GM23338 (cell line): ENCODE data around the gene SLC25A41. TPM values are rescaled to one million over a fixed set of nuclear protein-coding genes. Genes with fewer than 3 reads are reported as not detected.

Experiments used
- ATAC-seq: fragments of 200-7000 bp; cut with Tn5 transposase; 3 replicates; pipeline ENCODE4 v1.9.1; 2020
- DNase-seq: peaks from one replicate; pipeline ENCODE4 v3.0.0-alpha.2; 2015; ENCODE audit warnings: low spot score
- H2AFZ ChIP-seq: fragments of 200-600 bp; sonication (generic); 2 replicates; pipeline ENCODE4 v1.8.0; 2016; ENCODE audit warnings: antibody characterized with exemption, mild to moderate bottlenecking, moderate library complexity
- H3F3A ChIP-seq: fragments of 200-600 bp; sonication (generic); replicated peaks from 2 replicates; pipeline ENCODE4 v1.8.0; 2017; ENCODE audit warnings: antibody characterized with exemption, mixed run types, low read depth
- H3K27ac ChIP-seq: fragments of 200-600 bp; sonication (generic); 2 replicates; pipeline ENCODE4 v1.6.1; 2016; ENCODE audit warnings: low read depth
- H3K27me3 ChIP-seq: fragments of 200-600 bp; sonication (generic); 2 replicates; pipeline ENCODE4 v1.8.0; 2016; ENCODE audit warnings: mild to moderate bottlenecking, mixed run types, moderate library complexity; ENCODE audit not compliant: insufficient read depth
- H3K36me3 ChIP-seq: fragments of 200-600 bp; sonication (generic); 2 replicates; pipeline ENCODE4 v1.8.0; 2016; ENCODE audit warnings: mild to moderate bottlenecking; ENCODE audit not compliant: insufficient read depth
- H3K4me1 ChIP-seq: fragments of 200-600 bp; sonication (generic); 2 replicates; pipeline ENCODE4 v1.8.0; 2016; ENCODE audit warnings: mild to moderate bottlenecking, moderate library complexity; ENCODE audit not compliant: insufficient read depth
- H3K4me2 ChIP-seq: fragments of 200-600 bp; sonication (generic); 2 replicates; pipeline ENCODE4 v1.7.1; 2017; ENCODE audit warnings: mixed run types
- H3K4me3 ChIP-seq: fragments of 200-600 bp; sonication (generic); 2 replicates; pipeline ENCODE4 v1.6.1; 2016; ENCODE audit warnings: mixed run types
- H3K79me2 ChIP-seq: fragments of 200-600 bp; sonication (generic); replicated peaks from 2 replicates; pipeline ENCODE4 v1.8.0; 2017; ENCODE audit warnings: mild to moderate bottlenecking; ENCODE audit not compliant: insufficient read depth
- H3K9me2 ChIP-seq: fragments of 200-600 bp; sonication (generic); 2 replicates; pipeline ENCODE4 v1.8.0; 2017; ENCODE audit not compliant: insufficient read depth
- H4K20me1 ChIP-seq: fragments of 200-600 bp; sonication (generic); replicated peaks from 2 replicates; pipeline ENCODE4 v1.8.0; 2017; ENCODE audit warnings: mild to moderate bottlenecking; ENCODE audit not compliant: insufficient read depth
- H3K27ac Mint-ChIP-seq: 2 replicates; pipeline ENCODE4 v1.8.0; 2020; ENCODE audit warnings: inconsistent platforms, mild to moderate bottlenecking, moderate library complexity, mixed read lengths
- H3K27me3 Mint-ChIP-seq: 3 replicates; pipeline ENCODE4 v1.8.0; 2022; ENCODE audit warnings: low read depth, mild to moderate bottlenecking, moderate library complexity, mixed read lengths, inconsistent platforms; ENCODE audit not compliant: insufficient read depth, poor library complexity
- H3K36me3 Mint-ChIP-seq: 3 replicates; pipeline ENCODE4 v1.8.0; 2021; ENCODE audit warnings: low read depth, mild to moderate bottlenecking, inconsistent platforms, moderate library complexity, mixed read lengths
- H3K4me1 Mint-ChIP-seq: 3 replicates; pipeline ENCODE4 v1.8.0; 2020; ENCODE audit warnings: mild to moderate bottlenecking, inconsistent platforms, mixed read lengths
- H3K4me3 Mint-ChIP-seq: 3 replicates; pipeline ENCODE4 v1.8.0; 2021; ENCODE audit warnings: moderate library complexity, mild to moderate bottlenecking, inconsistent platforms, mixed read lengths
- H3K9me3 Mint-ChIP-seq: 3 replicates; pipeline ENCODE4 v1.8.0; 2020; ENCODE audit warnings: moderate library complexity, mild to moderate bottlenecking, inconsistent platforms, mixed read lengths
- CREB1 ChIP-seq: fragments of 250-450 bp; sonication (Bioruptor Pico); IDR thresholded peaks from 2 replicates; pipeline ENCODE4 v1.5.0; 2020; ENCODE audit warnings: low read depth, mild to moderate bottlenecking, moderate library complexity
- EZH2 ChIP-seq: fragments of 200-600 bp; sonication (generic); IDR thresholded peaks from one replicate; pipeline ENCODE4 v1.8.0; 2017; ENCODE audit warnings: antibody characterized with exemption, mild to moderate bottlenecking, low read depth; ENCODE audit not compliant: unreplicated experiment
- EZH2phosphoT487 ChIP-seq: fragments of 200-600 bp; sonication (generic); IDR thresholded peaks from one replicate; pipeline ENCODE4 v1.8.1; 2018; ENCODE audit warnings: antibody characterized with exemption; ENCODE audit not compliant: unreplicated experiment
- JUNB ChIP-seq: IDR thresholded peaks from one replicate; pipeline ENCODE4 v1.6.1; 2016; ENCODE audit warnings: antibody characterized with exemption; ENCODE audit not compliant: unreplicated experiment
- NANOG ChIP-seq: IDR thresholded peaks from 2 replicates; pipeline ENCODE4 v1.6.1; 2016; ENCODE audit warnings: antibody characterized with exemption, borderline replicate concordance
- POLR2AphosphoS5 ChIP-seq: IDR thresholded peaks from 2 replicates; pipeline ENCODE4 v1.6.1; 2016; ENCODE audit warnings: antibody characterized with exemption, low read depth
- REST ChIP-seq: IDR thresholded peaks from one replicate; pipeline ENCODE4 v1.6.1; 2018; ENCODE audit warnings: antibody characterized with exemption; ENCODE audit not compliant: unreplicated experiment
- STAT1 ChIP-seq: IDR thresholded peaks from one replicate; pipeline ENCODE4 v1.6.1; 2016; ENCODE audit warnings: antibody characterized with exemption; ENCODE audit not compliant: unreplicated experiment
- ZNF114 ChIP-seq: fragments of 250-450 bp; sonication (Bioruptor Pico); IDR thresholded peaks from 2 replicates; pipeline ENCODE4 v1.5.0; 2020; ENCODE audit warnings: mild to moderate bottlenecking, moderate library complexity
- ZNF331 ChIP-seq: fragments of 250-450 bp; sonication (Bioruptor Pico); IDR thresholded peaks from 2 replicates; pipeline ENCODE4 v1.5.0; 2020; ENCODE audit warnings: low read depth, mild to moderate bottlenecking, moderate library complexity
- polyA plus RNA-seq: library from polyadenylated mRNA; unstranded; fragments of >200 nt; fragmentation: Nextera tagmentation; extraction: Ambion mirVana; gene quantifications from 2 replicates; pipeline ENCODE4 v1.2.1, GENCODE V29; 2016
- total RNA-seq: library from RNA; depleted of rRNA; stranded (reverse); fragments of >200 nt; shearing (Covaris generic); gene quantifications from 2 replicates; pipeline ENCODE4 v1.2.3, GENCODE V29; 2014
- TF ChIP-seq, protein P1 (sequence below), 2 experiments: fragments of 200-600 bp in 1 of 2; sonication (generic) in 1 of 2; conservative IDR thresholded peaks; 2 replicates each; pipeline versions ENCODE4 v1.5.1 to v1.6.1; 2016 to 2017; ENCODE audit warnings: antibody characterized with exemption in 2 of 2, low read depth in 2 of 2, mild to moderate bottlenecking in 2 of 2, moderate library complexity in 1 of 2
- TF ChIP-seq, protein P2 (sequence below): IDR thresholded peaks from 2 replicates; pipeline ENCODE4 v1.6.1; 2016; ENCODE audit warnings: antibody characterized with exemption
- TF ChIP-seq, protein P3 (sequence below): fragments of 250-450 bp; sonication (Bioruptor Pico); IDR thresholded peaks from 2 replicates; pipeline ENCODE4 v1.5.0; 2020; ENCODE audit warnings: mild to moderate bottlenecking, moderate library complexity

SLC25A41 gene
- total and polyA plus RNA-seq, 2 experiments from 2014 or later: 0.24 to 0.35 TPM

- peaks cover 13% of the 10 kb centered on the region for H3K4me1 Mint-ChIP-seq
- Histone ChIP-seq H3F3A (0 out of 2 replicates have a peak, but pooled peaks cover 4% of the 10 kb centered on the region), H3K4me2 (peak within 1 kb of the TSS; percentile 91), H3K36me3 (peaks cover 24% of the 10 kb centered on the region), H3K4me1 (peaks cover 8% of the 10 kb centered on the region; the same call in 1 of the 2 replicates), H3K27ac (0 out of 2 replicates have a peak within 1 kb of the TSS, but pooled peaks have one; percentile 63), H2AFZ (no peak within 1 kb of the TSS), H3K27me3 (no peaks in the 10 kb centered on the region), H3K9me2 (peaks cover 7% of the 10 kb centered on the region; the same call in 1 of the 2 replicates), H3K4me3 (peak within 1 kb of the TSS; percentile 97), H3K79me2 (peaks cover 48% of the 10 kb centered on the region), H4K20me1 (peaks cover 37% of the 10 kb centered on the region)
- H3K9me3 Mint-ChIP-seq: peaks cover 9% of the 10 kb centered on the region
- ATAC-seq (no peak), DNase-seq (peak; percentile 45)
- peaks cover 15% of the 10 kb centered on the region for H3K27me3 Mint-ChIP-seq
- peaks cover 56% of the 10 kb centered on the region for H3K36me3 Mint-ChIP-seq
- peak within 1 kb of the TSS; percentile 92 for H3K4me3 Mint-ChIP-seq
- peak within 1 kb of the TSS; percentile 84 for H3K27ac Mint-ChIP-seq
- TF ChIP-seq, protein P1, sequence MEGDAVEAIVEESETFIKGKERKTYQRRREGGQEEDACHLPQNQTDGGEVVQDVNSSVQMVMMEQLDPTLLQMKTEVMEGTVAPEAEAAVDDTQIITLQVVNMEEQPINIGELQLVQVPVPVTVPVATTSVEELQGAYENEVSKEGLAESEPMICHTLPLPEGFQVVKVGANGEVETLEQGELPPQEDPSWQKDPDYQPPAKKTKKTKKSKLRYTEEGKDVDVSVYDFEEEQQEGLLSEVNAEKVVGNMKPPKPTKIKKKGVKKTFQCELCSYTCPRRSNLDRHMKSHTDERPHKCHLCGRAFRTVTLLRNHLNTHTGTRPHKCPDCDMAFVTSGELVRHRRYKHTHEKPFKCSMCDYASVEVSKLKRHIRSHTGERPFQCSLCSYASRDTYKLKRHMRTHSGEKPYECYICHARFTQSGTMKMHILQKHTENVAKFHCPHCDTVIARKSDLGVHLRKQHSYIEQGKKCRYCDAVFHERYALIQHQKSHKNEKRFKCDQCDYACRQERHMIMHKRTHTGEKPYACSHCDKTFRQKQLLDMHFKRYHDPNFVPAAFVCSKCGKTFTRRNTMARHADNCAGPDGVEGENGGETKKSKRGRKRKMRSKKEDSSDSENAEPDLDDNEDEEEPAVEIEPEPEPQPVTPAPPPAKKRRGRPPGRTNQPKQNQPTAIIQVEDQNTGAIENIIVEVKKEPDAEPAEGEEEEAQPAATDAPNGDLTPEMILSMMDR (conservative IDR thresholded peaks at IDR 0.05; ENCODE audit: low read depth in 2 of 2): no peak
- TF ChIP-seq STAT1 (no peak), REST (no peak), POLR2AphosphoS5 (peak; percentile 83), CREB1 (CRISPR knock-in tag) (peak; percentile 77), EZH2phosphoT487 (no peak), ZNF331 (CRISPR knock-in tag) (no peak), ZNF114 (CRISPR knock-in tag) (no peak), JUNB (no peak), NANOG (no peak), EZH2 (no peak)
- TF ChIP-seq, protein P2, sequence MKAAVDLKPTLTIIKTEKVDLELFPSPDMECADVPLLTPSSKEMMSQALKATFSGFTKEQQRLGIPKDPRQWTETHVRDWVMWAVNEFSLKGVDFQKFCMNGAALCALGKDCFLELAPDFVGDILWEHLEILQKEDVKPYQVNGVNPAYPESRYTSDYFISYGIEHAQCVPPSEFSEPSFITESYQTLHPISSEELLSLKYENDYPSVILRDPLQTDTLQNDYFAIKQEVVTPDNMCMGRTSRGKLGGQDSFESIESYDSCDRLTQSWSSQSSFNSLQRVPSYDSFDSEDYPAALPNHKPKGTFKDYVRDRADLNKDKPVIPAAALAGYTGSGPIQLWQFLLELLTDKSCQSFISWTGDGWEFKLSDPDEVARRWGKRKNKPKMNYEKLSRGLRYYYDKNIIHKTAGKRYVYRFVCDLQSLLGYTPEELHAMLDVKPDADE: no peak
- TF ChIP-seq, protein P3, sequence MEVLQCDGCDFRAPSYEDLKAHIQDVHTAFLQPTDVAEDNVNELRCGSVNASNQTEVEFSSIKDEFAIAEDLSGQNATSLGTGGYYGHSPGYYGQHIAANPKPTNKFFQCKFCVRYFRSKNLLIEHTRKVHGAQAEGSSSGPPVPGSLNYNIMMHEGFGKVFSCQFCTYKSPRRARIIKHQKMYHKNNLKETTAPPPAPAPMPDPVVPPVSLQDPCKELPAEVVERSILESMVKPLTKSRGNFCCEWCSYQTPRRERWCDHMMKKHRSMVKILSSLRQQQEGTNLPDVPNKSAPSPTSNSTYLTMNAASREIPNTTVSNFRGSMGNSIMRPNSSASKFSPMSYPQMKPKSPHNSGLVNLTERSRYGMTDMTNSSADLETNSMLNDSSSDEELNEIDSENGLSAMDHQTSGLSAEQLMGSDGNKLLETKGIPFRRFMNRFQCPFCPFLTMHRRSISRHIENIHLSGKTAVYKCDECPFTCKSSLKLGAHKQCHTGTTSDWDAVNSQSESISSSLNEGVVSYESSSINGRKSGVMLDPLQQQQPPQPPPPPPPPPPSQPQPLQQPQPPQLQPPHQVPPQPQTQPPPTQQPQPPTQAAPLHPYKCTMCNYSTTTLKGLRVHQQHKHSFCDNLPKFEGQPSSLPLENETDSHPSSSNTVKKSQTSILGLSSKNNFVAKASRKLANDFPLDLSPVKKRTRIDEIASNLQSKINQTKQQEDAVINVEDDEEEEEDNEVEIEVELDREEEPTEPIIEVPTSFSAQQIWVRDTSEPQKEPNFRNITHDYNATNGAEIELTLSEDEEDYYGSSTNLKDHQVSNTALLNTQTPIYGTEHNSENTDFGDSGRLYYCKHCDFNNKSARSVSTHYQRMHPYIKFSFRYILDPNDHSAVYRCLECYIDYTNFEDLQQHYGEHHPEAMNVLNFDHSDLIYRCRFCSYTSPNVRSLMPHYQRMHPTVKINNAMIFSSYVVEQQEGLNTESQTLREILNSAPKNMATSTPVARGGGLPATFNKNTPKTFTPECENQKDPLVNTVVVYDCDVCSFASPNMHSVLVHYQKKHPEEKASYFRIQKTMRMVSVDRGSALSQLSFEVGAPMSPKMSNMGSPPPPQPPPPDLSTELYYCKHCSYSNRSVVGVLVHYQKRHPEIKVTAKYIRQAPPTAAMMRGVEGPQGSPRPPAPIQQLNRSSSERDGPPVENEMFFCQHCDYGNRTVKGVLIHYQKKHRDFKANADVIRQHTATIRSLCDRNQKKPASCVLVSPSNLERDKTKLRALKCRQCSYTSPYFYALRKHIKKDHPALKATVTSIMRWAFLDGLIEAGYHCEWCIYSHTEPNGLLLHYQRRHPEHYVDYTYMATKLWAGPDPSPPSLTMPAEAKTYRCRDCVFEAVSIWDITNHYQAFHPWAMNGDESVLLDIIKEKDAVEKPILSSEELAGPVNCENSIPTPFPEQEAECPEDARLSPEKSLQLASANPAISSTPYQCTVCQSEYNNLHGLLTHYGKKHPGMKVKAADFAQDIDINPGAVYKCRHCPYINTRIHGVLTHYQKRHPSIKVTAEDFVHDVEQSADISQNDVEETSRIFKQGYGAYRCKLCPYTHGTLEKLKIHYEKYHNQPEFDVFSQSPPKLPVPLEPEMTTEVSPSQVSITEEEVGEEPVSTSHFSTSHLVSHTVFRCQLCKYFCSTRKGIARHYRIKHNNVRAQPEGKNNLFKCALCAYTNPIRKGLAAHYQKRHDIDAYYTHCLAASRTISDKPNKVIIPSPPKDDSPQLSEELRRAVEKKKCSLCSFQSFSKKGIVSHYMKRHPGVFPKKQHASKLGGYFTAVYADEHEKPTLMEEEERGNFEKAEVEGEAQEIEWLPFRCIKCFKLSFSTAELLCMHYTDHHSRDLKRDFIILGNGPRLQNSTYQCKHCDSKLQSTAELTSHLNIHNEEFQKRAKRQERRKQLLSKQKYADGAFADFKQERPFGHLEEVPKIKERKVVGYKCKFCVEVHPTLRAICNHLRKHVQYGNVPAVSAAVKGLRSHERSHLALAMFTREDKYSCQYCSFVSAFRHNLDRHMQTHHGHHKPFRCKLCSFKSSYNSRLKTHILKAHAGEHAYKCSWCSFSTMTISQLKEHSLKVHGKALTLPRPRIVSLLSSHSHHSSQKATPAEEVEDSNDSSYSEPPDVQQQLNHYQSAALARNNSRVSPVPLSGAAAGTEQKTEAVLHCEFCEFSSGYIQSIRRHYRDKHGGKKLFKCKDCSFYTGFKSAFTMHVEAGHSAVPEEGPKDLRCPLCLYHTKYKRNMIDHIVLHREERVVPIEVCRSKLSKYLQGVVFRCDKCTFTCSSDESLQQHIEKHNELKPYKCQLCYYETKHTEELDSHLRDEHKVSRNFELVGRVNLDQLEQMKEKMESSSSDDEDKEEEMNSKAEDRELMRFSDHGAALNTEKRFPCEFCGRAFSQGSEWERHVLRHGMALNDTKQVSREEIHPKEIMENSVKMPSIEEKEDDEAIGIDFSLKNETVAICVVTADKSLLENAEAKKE (CRISPR knock-in tag): no peak
Measured at GRCh38 chr19:6424195-6424938, 9.2 kb downstream of the SLC25A41 start, which contains the start of gene KHSRP. Gene KHSRP (minus strand): TSS chr19:6424811. CDS start chr19:6424701, 110 bp downstream.
